LNCaP clone FGC (cell line): Measurements from ENCODE around the gene NIF3L1.

Experiments
- DNase-seq: peaks from one replicate; pipeline ENCODE4 v3.0.0-alpha.2; 2011; ENCODE audit warnings: low read depth
- H3K4me3 ChIP-seq: 2 replicates; pipeline ENCODE4 v1.5.1; 2011; ENCODE audit warnings: mild to moderate bottlenecking, low read depth, low read length, control low read depth
- TF ChIP-seq, protein P1 (sequence below): IDR thresholded peaks from 2 replicates; pipeline ENCODE4 v1.5.1; 2012; ENCODE audit warnings: mild to moderate bottlenecking; ENCODE audit not compliant: control insufficient read depth, insufficient read depth; ENCODE audit errors: extremely low read depth

Gene NIF3L1

DNA sequence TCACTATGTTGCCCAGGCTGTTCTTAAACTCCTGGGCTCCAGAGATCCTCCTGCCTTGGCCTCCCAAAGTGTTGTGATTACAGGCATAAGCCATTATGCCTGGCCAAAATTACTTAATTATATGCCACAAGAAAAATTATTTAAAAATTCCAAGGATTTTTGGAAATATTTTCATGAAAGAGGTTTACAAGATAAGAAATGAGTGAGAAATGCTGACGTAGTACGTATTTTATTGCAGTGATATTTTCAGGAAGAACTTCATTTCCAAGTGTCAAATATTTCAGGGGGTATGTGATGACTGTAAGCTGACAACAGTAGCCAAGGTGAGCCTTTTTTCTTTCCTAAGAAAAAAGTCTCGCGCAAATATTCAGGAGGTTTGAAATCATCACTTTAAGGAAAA is 20.8 kb downstream of the NIF3L1 start:
- H3K4me3 ChIP-seq = no peak overlapping the region
- DNase-seq = no peak
- TF ChIP-seq, protein P1, sequence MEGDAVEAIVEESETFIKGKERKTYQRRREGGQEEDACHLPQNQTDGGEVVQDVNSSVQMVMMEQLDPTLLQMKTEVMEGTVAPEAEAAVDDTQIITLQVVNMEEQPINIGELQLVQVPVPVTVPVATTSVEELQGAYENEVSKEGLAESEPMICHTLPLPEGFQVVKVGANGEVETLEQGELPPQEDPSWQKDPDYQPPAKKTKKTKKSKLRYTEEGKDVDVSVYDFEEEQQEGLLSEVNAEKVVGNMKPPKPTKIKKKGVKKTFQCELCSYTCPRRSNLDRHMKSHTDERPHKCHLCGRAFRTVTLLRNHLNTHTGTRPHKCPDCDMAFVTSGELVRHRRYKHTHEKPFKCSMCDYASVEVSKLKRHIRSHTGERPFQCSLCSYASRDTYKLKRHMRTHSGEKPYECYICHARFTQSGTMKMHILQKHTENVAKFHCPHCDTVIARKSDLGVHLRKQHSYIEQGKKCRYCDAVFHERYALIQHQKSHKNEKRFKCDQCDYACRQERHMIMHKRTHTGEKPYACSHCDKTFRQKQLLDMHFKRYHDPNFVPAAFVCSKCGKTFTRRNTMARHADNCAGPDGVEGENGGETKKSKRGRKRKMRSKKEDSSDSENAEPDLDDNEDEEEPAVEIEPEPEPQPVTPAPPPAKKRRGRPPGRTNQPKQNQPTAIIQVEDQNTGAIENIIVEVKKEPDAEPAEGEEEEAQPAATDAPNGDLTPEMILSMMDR = no peak

DNA sequence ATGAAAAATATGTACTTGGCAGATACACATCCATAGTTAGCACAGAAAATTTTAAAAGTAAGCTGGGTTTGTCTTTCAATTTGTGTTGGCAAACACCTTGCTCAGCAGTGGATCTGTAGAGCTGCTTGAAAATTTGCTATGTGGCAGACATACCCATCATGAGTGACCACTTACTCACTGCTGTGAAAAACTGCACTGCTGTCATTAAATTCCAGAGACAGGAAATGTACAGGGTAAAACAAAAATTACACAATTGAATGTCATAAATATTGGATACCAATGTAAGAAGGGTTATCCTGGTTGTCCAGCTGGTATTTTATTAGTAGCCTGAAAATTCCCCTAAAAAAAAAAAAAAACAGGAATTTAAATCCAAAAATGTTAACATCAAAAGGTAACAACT is 24.5 kb downstream of the NIF3L1 start:
- H3K4me3 ChIP-seq = no peak overlapping the region
- TF ChIP-seq, protein P1 = no peak
- DNase-seq = no peak

DNA sequence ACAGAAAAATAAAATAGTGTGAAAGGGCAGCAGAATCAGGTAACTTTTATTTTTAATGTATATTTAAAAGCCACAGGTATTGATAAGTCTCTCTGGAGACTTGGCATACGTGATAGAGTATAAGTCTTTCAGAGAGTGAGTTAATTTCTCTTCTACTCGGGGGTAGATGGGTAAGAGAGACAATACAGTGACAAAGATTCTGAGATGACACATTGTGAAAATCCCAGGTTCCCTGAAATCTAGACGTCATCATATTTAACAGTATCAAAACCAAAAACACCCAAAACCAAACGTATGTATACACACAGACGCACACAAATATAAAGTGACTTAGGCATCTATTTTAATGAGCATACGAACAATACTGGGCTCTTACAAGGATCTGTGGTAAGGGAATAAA is 33.3 kb downstream of the NIF3L1 start:
- no peak for DNase-seq
- H3K4me3 ChIP-seq = no peak overlapping the region
- TF ChIP-seq, protein P1 = no peak

DNA sequence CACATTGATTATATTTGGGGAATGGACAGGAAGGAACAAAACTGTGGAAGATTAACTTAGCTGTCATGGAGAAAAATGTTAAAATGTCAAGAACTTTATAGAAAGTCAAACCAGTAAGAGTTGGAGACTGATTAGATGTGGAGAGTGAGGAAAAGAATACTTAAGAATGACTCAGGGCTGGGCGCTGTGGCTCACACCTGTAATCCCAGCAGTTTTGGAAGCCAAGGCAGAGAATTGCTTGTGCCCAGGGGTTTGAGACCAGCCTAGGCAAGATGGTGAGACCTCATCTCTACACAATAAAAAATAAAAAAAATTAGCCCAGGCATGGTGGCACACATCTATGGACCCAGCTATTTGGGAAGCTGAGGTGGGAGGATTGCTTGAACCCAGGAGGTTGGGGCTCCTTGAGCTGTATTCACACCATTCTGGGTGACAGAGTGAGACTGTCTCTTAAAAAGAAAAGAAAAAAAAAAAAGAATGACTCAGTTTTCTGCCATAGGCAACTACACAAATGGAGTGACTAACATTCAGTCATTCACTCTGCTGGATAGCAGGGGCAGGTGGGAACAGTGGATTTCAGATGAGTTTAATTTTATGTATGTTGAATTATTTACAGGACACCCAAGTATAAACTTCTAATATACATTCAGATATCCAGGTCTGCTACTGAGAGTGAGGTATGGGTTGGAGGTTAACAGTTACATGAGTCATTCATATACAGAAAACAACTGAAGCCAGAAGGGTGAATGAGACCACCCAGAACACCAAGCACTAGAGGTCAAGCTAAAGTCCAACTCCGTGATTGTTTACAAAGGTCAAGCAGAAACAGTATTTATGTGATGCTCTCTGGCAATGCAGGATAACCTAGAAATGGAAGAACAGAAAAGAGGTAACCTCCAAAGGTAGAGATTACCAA is 40.4 kb downstream of the NIF3L1 start:
- H3K4me3 ChIP-seq = no peak overlapping the region
- TF ChIP-seq, protein P1 = no peak
- DNase-seq = no peak

DNA sequence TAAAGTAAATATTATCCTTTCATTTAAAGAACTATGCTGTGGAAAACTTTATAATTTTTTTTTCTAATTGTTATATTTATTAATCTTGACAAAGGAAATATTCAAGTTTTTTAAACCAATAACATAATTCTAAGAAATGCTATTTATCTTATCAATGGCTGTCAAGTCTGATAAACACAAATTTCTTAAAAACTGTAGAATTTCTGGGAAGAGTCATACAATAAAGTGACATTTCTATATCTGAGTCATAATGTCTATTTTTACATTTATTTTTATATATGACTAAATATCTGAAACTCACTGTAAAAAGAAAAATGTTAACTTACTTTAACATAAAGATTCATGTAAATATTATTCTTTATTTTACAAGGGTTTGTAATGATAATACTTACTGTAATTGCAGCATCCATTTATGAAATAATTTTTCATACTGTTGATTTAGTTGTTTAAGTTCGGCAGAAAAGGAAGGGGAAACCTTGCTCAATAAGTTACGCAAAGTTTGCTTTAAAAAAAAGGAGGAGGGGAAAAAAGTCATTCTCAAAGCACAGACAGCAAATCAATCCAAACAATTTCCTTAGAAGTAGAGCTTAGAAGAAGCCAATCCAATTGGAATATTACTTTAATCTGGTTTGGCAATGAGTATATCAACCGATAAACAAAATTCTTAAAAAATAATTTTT is 41.9 kb downstream of the NIF3L1 start:
- no peak for DNase-seq
- TF ChIP-seq, protein P1 = no peak
- no peak overlapping the region for H3K4me3 ChIP-seq

DNA sequence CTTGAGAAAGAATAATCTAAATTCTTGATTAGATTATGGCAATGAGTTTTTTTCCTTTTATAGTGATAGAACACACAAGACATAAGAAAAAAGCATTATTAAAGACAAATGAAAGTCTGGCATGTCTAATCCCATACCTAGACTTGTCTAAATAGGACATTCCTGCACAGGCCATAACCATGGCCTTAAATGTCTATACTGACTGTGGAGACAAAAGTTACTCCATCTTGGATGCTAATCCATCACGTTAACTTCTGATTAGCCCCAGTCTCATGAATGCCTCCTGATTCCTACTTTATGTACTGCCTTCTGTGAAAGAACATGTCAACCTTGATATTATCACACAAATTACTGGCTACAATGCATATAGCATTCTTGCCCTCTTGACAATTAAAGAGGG is 50.7 kb downstream of the NIF3L1 start:
- no peak overlapping the region for H3K4me3 ChIP-seq
- DNase-seq = no peak
- TF ChIP-seq, protein P1 = no peak
